B cell (primary cell): ENCODE results near the gene NRXN2. TPM values are rescaled to one million over a fixed set of nuclear protein-coding genes. Genes with fewer than 3 reads are reported as not detected.
A peak's percentile ranks its signal among the peaks of the same experiment; 100 is the strongest.

Experiments
- ATAC-seq: fragments of 200-7000 bp; cut with Tn5 transposase; one replicate; pipeline ENCODE4 v1.10.0; 2021; ENCODE audit warnings: low read depth, mild to moderate bottlenecking, moderate number of reproducible peaks, moderate library complexity
- CTCF ChIA-PET: fragments of 350-600 bp; sonication (Branson Sonifier 250); formaldehyde crosslinking; loops from one replicate; lab custom pipeline; 2021; ENCODE audit warnings: antibody characterized with exemption, inconsistent platforms; lab: Charles Lee
- POLR2A ChIA-PET: fragments of 350-600 bp; sonication (Branson Sonifier 250); formaldehyde crosslinking; loops from one replicate; lab custom pipeline; 2021; ENCODE audit warnings: antibody characterized with exemption; lab: Charles Lee
- DNase-seq: peaks from one replicate; pipeline ENCODE4 v3.0.0; 2013
- H2AFZ ChIP-seq: 2 replicates; pipeline ENCODE4 v1.6.1; 2012; ENCODE audit warnings: mild to moderate bottlenecking, low read depth, low read length; ENCODE audit not compliant: insufficient read depth, poor library complexity, severe bottlenecking
- H3K27ac ChIP-seq, 2 donors: 1 replicate in 1 of 2; 2 replicates in 1 of 2; pipeline ENCODE4 v1.5.1; 2012 to 2013; ENCODE audit warnings: low read length in 2 of 2, mild to moderate bottlenecking in 2 of 2, moderate library complexity in 1 of 2
- H3K27me3 ChIP-seq, 4 experiments: fragments of 200-600 bp in 1 of 4; sonication (generic) in 1 of 4; replicated peaks in 1 of 4; 1 replicate in 2 of 4; 2 replicates in 2 of 4; pipeline versions ENCODE4 v1.6.1 to v1.7.0; 2013 to 2016; ENCODE audit warnings: low read length in 3 of 4, mild to moderate bottlenecking in 2 of 4, mixed read lengths in 1 of 4, moderate library complexity in 1 of 4; ENCODE audit not compliant: insufficient read depth in 4 of 4, control insufficient read depth in 3 of 4; ENCODE audit errors: control extremely low read depth in 1 of 4
- H3K36me3 ChIP-seq, 2 experiments: replicated peaks in 1 of 2; 1 replicate in 1 of 2; 2 replicates in 1 of 2; pipeline versions ENCODE4 v1.6.1 to v1.7.1; 2013; ENCODE audit warnings: low read length in 1 of 2; ENCODE audit not compliant: insufficient read depth in 2 of 2, control insufficient read depth in 1 of 2; ENCODE audit errors: control extremely low read depth in 1 of 2, extremely low read depth in 1 of 2
- H3K4me1 ChIP-seq, 2 donors: fragments of 200-600 bp in 1 of 2; sonication (generic) in 1 of 2; 1 replicate in 1 of 2; 2 replicates in 1 of 2; pipeline versions ENCODE4 v1.5.1 to v1.6.1; 2013 to 2017; ENCODE audit warnings: low read length in 2 of 2; ENCODE audit not compliant: control insufficient read depth in 2 of 2, insufficient read depth in 2 of 2
- H3K4me2 ChIP-seq: replicated peaks from 2 replicates; pipeline ENCODE3; 2012; ENCODE audit warnings: mild to moderate bottlenecking, low read depth, low read length; ENCODE audit not compliant: poor library complexity, severe bottlenecking
- H3K4me3 ChIP-seq, 5 experiments: fragments of 200-600 bp in 1 of 5; sonication (generic) in 1 of 5; 1 replicate in 3 of 5; 2 replicates in 2 of 5; pipeline versions ENCODE4 v1.5.1 to v1.7.0; 2011 to 2016; ENCODE audit warnings: low read length in 4 of 5, mild to moderate bottlenecking in 4 of 5, low read depth in 2 of 5, control low read depth in 1 of 5, moderate library complexity in 1 of 5; ENCODE audit not compliant: insufficient read depth in 1 of 5; ENCODE audit errors: control extremely low read depth in 1 of 5, extremely low read depth in 1 of 5
- H3K79me2 ChIP-seq: fragments of 200-600 bp; sonication (generic); one replicate; pipeline ENCODE4 v1.6.0; 2016; ENCODE audit warnings: low read length; ENCODE audit not compliant: control insufficient read depth, insufficient read depth
- H3K9ac ChIP-seq: fragments of 200-600 bp; sonication (generic); 2 replicates; pipeline ENCODE4 v1.6.1; 2017; ENCODE audit warnings: mild to moderate bottlenecking, low read length, moderate library complexity
- H3K9me3 ChIP-seq, 3 donors: one replicate each; pipeline versions ENCODE4 v1.6.1 to v1.7.1; 2013; ENCODE audit warnings: low read length in 2 of 3; ENCODE audit not compliant: control insufficient read depth in 2 of 3, insufficient read depth in 1 of 3; ENCODE audit errors: control extremely low read depth in 1 of 3
- H4K20me1 ChIP-seq: 2 replicates; pipeline ENCODE4 v1.6.0; 2012; ENCODE audit warnings: mild to moderate bottlenecking, low read length; ENCODE audit not compliant: insufficient read depth, control insufficient read depth, poor library complexity, severe bottlenecking
- H3K27ac Mint-ChIP-seq: one replicate; pipeline ENCODE4 v1.8.0; 2021; ENCODE audit warnings: mixed read lengths
- H3K27me3 Mint-ChIP-seq: one replicate; pipeline ENCODE4 v1.8.0; 2021; ENCODE audit warnings: mixed read lengths
- H3K4me1 Mint-ChIP-seq: one replicate; pipeline ENCODE4 v1.8.0; 2021; ENCODE audit warnings: mixed read lengths
- H3K4me3 Mint-ChIP-seq: one replicate; pipeline ENCODE4 v1.8.0; 2021; ENCODE audit warnings: mixed read lengths
- H3K9me3 Mint-ChIP-seq: one replicate; pipeline ENCODE4 v1.8.0; 2022; ENCODE audit warnings: mixed read lengths; ENCODE audit not compliant: insufficient read depth
- CTCF ChIP-seq: fragments of 200-600 bp; IDR thresholded peaks from one replicate; pipeline ENCODE4 v1.8.0; 2022; ENCODE audit warnings: antibody characterized with exemption, mild to moderate bottlenecking
- EZH2 ChIP-seq: IDR thresholded peaks from 2 replicates; pipeline ENCODE4 v1.6.1; 2012; ENCODE audit warnings: borderline replicate concordance, low read depth, mild to moderate bottlenecking, moderate library complexity, low read length; ENCODE audit not compliant: insufficient read depth, poor library complexity, severe bottlenecking
- WGBS: methylation state at CpG from one replicate; pipeline ENCODE4 v1.1.5; 2013; ENCODE audit warnings: missing lambda C conversion rate; ENCODE audit not compliant: insufficient coverage; 5-methylcytosine and 5-hydroxymethylcytosine counted together
- intact Hi-C: fragments of 100-400 bp; cut with micrococcal nuclease; formaldehyde crosslinking; loops from one replicate; pipeline ENCODE4 v1.10.0; 2022
- polyA plus RNA-seq: library from polyadenylated mRNA; depleted of rRNA; stranded (reverse); fragments of >200 nt; gene quantifications from 2 replicates; pipeline ENCODE4 v1.2.3, GENCODE V29; 2012
- total RNA-seq, 2 donors: library from RNA; stranded (reverse); fragments of 120-200 nt in 1 of 2; gene quantifications; 1 replicate in 1 of 2; 2 replicates in 1 of 2; pipeline versions ENCODE4 v1.2.3 to v1.2.4, GENCODE V29; 2013 to 2022

Gene NRXN2
- total and polyA plus RNA-seq, 2 donors (not counting 1 experiment from before 2014, with no cell fraction given) = 0.01 to 0.52 TPM

- H3K27ac ChIP-seq = no peak overlapping the region
- Mint-ChIP-seq H3K4me3 (peak overlapping the region; percentile 18), H3K27me3 (peaks cover 19% of the 10 kb centered on the region), H3K27ac (peak overlapping the region; percentile 67), H3K9me3 (no peaks in the 10 kb centered on the region), H3K4me1 (peaks cover 27% of the 10 kb centered on the region)
- no peaks in the 10 kb centered on the region for H4K20me1 ChIP-seq
- peak overlapping the region; percentile 47 for H3K4me2 ChIP-seq
- H3K79me2 ChIP-seq = no peaks in the 10 kb centered on the region
- H3K9me3 ChIP-seq = no peaks in the 10 kb centered on the region
- H2AFZ ChIP-seq = peak overlapping the region; percentile 55
- H3K4me3 ChIP-seq = no peak overlapping the region
- DNase-seq = peak; percentile 68
- peaks cover 18 to 28% of the 10 kb centered on the region in 2 donors for H3K4me1 ChIP-seq
- TF ChIP-seq EZH2 (no peak), CTCF (no peak)
- H3K27me3 ChIP-seq = peaks cover 0 to 21% (median 10%) of the 10 kb centered on the region in 4 experiments
- ATAC-seq = peak; percentile 84
- ChIA-PET CTCF (interaction anchor here (2.2 kb wide), 1 partner anchor 9 kb away, joined by 12 read pairs; no protein-coding TSS in a partner anchor), POLR2A (interaction anchor here (0.7 kb wide), 1 partner anchor 361 kb away, joined by 3 read pairs; no protein-coding TSS in a partner anchor)
- WGBS = 0% methylated on average over 4 of the region's 5 CpGs
- no peak overlapping the region for H3K9ac ChIP-seq
- no peaks in the 10 kb centered on the region for H3K36me3 ChIP-seq
- intact Hi-C loops = no loop called here
Observed at GRCh38 chr11:64694821-64695365, 28.1 kb downstream of the NRXN2 start.

GRCh38 chr11:64694026-64694755, 28.8 kb downstream of the NRXN2 start:
- Mint-ChIP-seq H3K27me3 (peaks cover 19% of the 10 kb centered on the region), H3K27ac (peak overlapping the region; percentile 67), H3K4me1 (peaks cover 28% of the 10 kb centered on the region), H3K9me3 (no peaks in the 10 kb centered on the region), H3K4me3 (no peak overlapping the region)
- H4K20me1 ChIP-seq = no peaks in the 10 kb centered on the region
- peaks cover 18 to 31% of the 10 kb centered on the region in 2 donors for H3K4me1 ChIP-seq
- peaks cover 0 to 21% (median 10%) of the 10 kb centered on the region in 4 experiments for H3K27me3 ChIP-seq
- ChIA-PET POLR2A (no interaction called here), CTCF (interaction anchor here (2.2 kb wide), 1 partner anchor 10 kb away, joined by 12 read pairs; no protein-coding TSS in a partner anchor)
- no peak for TF ChIP-seq CTCF
- TF ChIP-seq EZH2 = no peak
- H3K4me3 ChIP-seq = no peak overlapping the region
- no peaks in the 10 kb centered on the region for H3K79me2 ChIP-seq
- 80% methylated on average over 3 of the region's 4 CpGs for WGBS
- H3K9ac ChIP-seq = no peak overlapping the region
- H3K27ac ChIP-seq = no peak overlapping the region
- DNase-seq (no peak), ATAC-seq (no peak)
- H3K4me2 ChIP-seq = no peak overlapping the region
- no peak overlapping the region for H2AFZ ChIP-seq
- intact Hi-C loops = no loop called here
- no peaks in the 10 kb centered on the region for H3K9me3 ChIP-seq
- no peaks in the 10 kb centered on the region for H3K36me3 ChIP-seq
